CD4-positive, alpha-beta T cell treated with Interleukin-6 at 100 ng/mL for 8 hours (primary cell): ENCODE data around the gene RNF220.
A peak's percentile ranks its signal among the peaks of the same experiment; 100 is the strongest.

Experiments
- DNase-seq: peaks from one replicate; pipeline ENCODE4 v3.0.0-alpha.2; 2020; ENCODE audit warnings: mixed read lengths, low spot score

The RNF220 gene

DNA sequence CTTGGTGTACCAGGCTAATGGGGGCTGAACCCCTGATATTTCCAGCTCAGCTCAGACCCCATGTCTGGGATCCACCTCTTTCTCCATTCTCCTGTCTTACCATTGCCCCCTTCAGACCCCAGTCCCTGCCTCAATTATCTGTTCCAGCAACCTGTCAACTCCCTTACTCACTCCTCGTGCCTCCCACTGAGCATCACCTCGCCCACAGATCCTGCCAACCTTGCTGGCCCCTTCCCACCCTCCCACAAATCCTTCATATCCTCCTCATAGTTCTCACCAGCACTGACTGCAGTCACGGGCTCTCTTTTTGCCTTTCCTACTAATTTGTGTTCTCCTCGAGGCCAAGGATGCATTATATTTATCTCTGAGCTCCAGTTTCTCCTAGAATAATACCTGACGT, 206.4 kb downstream of the RNF220 start:
- no peak for DNase-seq

- DNase-seq: no peak
These were observed 206.8 kb downstream of the RNF220 start for GRCh38 chr1:44611866-44612265.

- DNase-seq: no peak
These were observed 208.9 kb downstream of the RNF220 start for GRCh38 chr1:44613941-44614340.

GRCh38 chr1:44616284-44616990, 211.4 kb downstream of the RNF220 start:
- DNase-seq: no peak

GRCh38 chr1:44616991-44617702, 212.1 kb downstream of the RNF220 start:
- no peak for DNase-seq

DNA sequence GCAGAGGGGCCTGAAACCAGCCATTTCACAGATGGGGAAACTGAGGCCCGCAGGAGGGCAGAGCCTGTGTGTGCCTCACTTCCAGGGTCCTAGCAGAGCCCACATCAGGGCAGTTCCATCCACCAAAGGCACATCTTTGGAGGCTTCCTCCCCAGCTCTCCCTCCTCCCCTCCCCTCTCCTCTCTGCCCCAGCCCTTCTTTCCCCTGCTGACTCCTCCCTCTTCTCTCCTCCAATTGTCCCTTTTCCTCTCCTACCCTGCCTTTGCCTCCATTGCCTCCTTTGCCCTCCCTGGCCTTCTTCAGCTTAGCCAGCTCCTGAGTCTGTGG, 212.6 kb downstream of the RNF220 start:
- no peak for DNase-seq

DNA sequence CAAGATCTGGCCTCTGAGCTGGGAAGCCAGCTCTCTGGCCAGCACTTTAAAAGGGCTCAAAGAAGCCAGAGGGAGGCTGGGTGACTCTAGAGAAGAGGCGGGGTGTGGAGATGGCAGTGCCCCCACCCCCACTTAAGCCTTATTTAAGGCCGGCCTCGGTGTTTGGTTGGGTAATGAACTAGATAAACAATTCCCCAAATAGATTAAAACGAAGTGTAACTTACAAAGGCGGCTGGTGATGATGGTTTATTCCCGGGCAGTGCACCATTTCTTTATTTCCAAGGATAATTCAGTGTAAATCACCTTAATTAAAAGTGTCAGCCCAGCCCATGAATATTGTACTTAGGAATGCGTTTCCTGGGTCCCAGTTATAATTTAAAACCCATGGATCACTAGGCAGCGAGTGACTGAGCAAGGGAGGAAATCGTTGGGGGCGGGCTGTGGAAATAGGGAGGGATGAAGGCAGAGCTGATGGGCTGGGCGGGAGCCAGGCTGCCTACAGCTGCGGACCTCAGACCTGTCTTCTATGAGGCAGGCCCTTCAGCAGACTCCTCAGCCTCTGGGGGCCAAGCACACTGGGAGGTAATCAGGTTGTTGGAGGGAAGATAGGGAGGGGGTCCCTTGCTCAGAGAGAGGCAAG, 214.3 kb downstream of the RNF220 start:
- DNase-seq: no peak

DNA sequence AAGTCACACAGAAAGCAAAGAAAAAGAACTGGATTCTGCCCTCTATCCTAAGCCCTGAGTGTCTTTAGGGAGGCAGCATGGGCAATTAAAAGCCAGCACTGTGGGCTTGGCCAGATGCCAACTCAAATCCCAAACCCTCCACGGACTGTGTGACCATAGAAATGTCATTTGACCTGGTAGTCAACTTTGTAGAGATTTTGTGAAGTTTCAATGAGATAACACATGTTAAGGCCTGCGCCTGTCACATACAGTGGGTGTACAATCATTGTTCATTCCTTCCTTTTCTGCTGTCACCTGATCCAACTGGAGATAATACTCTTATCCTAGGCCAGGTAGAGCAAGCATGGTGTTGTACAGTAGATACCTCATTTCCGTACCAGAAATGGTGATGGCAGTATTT, 215.0 kb downstream of the RNF220 start:
- DNase-seq: no peak

GRCh38 chr1:44621841-44622286, 216.8 kb downstream of the RNF220 start:
- no peak for DNase-seq

DNA sequence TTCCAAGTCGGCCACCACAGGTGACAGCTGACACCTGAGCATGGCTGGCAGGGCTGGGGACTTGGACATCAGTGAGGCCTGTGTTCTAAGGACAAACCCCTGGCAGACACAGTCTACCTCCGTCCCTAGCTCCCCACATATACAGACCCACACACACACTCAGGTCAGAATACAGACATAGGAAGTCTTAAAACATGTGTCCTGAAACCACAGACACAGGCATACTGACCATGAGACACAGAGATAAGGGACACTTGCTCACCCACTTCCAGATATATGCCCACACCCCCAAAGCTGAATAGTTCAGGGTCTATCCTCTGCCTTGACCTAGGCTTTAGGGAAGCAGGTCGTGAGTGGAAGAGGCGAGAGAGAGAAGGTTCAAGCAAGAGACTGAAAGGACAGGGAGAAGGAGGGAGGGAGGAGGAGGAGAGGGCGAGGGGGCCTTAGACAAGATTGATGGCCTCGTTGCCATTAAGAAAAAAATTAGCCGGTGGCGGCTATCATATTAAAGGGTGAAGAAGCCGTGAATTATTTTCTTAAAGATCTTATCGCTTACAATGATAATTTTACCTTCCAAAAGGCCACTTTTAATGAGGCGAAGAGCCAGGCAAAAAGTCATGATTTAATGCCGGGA, 219.3 kb downstream of the RNF220 start:
- DNase-seq: no peak

DNA sequence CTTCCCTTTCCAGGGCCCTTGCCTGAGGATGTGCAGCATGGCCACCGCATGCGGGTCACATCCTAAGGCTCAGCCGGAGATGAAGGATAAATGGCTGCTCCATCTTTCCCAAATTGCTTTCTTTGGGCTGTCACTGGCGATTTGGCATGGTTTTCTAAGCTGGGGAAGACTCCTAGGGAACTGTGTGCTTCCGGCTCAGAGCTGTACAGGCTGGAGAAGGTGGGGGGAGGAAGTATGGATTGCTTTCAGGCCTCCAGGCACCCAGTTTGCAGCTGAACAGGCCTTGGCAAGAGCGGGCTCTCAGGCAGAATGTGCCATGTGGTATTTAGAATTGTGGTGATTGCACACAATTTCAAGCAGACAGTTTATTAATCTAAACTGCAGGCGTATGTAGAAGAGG, 220.3 kb downstream of the RNF220 start:
- DNase-seq: no peak

GRCh38 chr1:44628962-44629756, 224.1 kb downstream of the RNF220 start:
- DNase-seq: no peak

DNA sequence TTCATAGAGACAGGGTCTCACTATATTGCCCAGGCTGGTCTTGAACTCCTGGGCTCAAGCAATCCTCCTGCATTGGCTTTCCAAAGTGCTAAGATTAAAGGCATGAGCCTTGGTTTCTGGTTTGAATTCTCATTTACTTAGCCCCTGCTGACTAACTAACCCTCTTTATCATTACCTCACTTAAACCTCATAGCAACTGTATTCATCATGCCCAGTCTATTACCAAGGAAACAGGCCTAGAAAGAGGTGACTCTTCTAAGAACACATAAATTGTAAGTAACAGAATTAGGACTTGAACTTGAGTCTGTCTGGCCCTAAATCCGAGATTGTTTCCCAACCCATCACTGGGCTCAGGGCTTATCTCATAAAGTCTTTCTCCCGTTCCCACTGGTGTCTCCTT, 225.1 kb downstream of the RNF220 start:
- DNase-seq: no peak

GRCh38 chr1:44631333-44631646, 226.2 kb downstream of the RNF220 start:
- no peak for DNase-seq

GRCh38 chr1:44631647-44632539, 226.8 kb downstream of the RNF220 start:
- DNase-seq: peak; percentile 88

DNA sequence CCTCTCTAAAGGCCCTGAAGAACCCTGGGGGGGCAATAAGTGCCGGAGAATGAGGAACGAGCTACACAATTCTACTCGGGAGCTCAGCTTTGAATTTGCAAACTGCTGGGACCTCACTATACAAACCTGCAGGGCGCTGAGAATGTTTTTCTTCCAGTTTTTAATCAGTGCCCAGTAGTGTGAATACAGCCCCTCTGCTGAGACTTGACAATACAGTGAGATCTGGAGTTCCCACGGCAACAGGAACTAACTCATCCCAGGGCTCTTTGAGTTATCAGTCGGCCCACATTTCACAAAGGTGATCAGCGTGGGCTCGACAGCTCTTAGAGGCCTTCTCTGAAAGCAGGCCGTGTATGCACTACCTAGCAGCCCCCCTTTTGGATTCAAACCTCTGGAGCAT, 227.5 kb downstream of the RNF220 start:
- no peak for DNase-seq

DNA sequence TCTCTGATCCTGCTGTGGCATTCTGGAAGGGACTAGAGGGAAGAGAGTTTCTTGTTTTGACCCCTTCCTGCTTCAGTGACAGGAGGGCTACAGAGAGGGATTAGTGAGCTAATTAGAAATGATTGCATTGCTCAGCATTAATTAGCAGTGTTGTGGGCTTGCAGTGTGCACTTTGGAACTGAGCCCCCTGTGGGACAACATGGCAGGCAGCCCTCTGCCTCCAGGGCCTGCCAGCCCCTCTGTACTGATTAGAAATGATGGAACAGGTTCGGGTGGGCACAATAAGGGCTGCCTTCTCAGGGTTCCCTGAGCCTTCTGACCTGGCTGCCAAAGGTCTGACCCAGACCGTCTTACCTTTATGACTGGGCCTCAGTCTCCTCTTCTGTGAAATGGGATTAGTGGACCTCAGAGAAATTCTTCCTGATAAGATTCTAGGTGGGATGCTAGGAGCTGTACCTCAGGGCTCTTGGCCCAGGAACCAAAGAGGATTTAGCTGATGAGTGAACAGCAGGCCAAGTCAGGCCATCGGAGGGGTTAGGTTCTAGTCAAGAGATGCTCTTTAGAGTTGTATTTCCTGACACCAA, 229.6 kb downstream of the RNF220 start:
- no peak for DNase-seq

- no peak for DNase-seq
These were observed 230.4 kb downstream of the RNF220 start for GRCh38 chr1:44635439-44635838.

GRCh38 chr1:44636083-44636687, 231.1 kb downstream of the RNF220 start:
- no peak for DNase-seq
